Left renal cortex interstitium (tissue), 4 donors: ENCODE data around the gene LONP1. TPM values are rescaled to one million over a fixed set of nuclear protein-coding genes. Genes with fewer than 3 reads are reported as not detected.
"Not testable (repeated sequence)": the region's sequence is repeated elsewhere in the genome, so short reads cannot be mapped to it uniquely, and the experiment has no call there.

ENCODE experiments used
- DNase-seq, 4 donors: peaks; one replicate each; pipeline ENCODE4 v3.0.0-alpha.2; 2013; ENCODE audit warnings: low read depth in 4 of 4, low spot score in 2 of 4, missing footprints in 1 of 4
- polyA plus RNA-seq, 4 donors: library from polyadenylated mRNA; unstranded; fragments of 120-200 nt; gene quantifications; one replicate each; pipeline ENCODE4 v1.2.1, GENCODE V29; 2013; ENCODE audit not compliant: insufficient read length in 4 of 4

LONP1 gene
- polyA plus RNA-seq, 4 donors: 46.9 to 76.4 (median 62.1) TPM

DNA sequence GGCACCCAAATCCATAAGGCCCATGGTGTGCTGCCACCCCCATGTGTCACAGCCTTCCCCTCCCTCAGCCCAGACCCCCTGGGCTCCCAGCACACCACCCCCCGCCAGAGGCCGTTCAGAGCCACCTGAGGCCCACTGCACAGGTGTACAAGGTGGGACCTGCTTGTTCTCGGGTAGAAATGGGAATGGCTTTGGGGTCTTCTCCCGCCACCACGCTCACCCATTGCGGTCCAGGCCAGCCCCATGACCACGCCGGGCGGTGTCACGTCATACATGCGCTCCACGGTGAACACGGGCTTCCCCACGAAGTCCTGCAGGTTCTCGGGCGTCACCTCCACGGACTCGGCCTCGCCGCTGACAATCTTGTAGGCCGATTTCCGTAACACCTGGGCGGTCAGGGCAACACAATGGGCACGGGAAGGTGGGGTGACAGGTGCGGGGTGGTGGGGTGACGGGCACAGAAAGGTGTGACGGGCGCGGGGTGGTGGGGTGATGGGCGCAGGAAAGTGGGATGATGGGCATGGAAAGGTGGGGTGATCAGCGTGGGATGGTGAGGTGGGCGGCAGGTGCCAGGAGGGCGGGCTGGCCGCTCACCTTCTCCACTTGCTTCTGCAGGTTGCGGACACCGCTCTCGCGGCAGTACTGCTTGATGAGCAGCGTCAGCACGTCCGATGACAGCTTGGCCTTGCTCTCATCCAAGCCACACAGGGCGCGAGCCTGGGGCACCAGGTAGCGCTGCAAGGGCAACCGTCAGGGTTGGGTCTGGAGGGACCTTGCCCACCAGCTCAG is 25.6 kb downstream of the LONP1 start:
- DNase-seq: no peak

DNA sequence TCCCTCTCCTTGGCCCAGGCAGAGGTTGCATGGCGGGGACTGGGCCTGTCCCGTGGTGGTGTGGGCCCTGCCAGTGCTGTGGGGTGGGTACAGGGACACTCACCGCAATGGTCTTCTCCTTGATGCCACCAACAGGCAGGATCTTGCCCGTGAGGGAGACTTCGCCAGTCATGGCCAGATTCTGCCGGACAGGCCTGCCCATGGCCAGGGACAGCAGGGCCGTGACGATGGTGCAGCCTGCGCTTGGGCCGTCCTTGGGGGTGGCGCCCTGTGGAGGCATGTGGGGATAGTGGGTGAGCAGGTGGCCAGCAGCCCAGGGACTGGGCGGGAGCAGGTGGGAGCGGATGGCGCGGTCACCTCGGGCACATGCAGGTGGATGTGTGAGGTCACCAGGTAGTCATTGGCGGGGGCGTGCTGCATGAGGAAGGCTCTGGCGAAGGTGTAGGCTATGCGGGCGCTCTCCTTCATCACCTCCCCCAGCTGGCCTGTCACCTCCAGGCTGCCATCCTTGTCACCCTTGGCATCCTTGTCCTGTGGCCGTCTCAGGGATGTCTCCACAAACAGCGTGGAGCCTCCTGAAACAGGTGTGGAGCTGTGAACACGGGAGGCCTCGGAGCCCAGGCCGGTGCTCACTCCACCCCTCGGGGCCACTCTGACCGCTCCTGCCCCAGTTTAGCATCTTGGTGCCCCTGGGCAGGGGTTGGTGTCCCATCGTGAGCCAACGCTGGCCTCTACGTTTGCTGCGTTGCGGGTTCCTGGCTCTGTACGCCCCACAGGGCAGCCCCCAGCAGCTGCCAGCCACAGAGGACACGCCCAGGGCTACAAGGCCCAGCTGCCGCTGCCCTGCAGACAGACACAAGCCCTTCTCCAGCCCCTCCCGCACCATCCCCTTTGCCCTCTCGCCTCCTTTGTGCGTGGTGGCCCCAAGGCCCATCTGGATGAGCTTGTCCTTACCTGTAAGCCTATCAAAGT is 26.5 kb downstream of the LONP1 start:
- DNase-seq: no peak

DNA sequence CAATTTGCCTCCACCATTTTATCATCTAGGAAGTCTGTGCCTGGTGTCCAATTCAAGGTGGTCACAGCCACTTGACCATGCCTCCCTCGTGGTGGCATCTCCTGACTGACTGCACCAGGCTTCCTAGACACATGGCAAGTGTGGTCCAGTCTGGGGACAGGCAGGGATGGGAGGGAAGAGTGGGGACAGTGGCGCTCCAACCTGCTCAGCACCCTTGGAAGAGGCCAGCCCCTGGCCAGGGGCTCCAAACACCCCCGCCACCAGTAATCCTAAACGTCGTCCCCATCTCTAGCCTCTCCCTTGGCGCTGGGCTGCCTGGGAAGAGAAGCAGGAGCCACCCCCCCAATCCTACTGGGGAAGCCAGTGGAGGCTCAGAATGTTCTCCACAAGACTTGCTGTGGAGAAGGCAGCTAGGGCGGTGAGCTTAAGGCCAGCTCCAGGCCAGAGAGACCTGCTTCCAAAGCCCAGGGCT is 27.2 kb downstream of the LONP1 start:
- no peak for DNase-seq

DNA sequence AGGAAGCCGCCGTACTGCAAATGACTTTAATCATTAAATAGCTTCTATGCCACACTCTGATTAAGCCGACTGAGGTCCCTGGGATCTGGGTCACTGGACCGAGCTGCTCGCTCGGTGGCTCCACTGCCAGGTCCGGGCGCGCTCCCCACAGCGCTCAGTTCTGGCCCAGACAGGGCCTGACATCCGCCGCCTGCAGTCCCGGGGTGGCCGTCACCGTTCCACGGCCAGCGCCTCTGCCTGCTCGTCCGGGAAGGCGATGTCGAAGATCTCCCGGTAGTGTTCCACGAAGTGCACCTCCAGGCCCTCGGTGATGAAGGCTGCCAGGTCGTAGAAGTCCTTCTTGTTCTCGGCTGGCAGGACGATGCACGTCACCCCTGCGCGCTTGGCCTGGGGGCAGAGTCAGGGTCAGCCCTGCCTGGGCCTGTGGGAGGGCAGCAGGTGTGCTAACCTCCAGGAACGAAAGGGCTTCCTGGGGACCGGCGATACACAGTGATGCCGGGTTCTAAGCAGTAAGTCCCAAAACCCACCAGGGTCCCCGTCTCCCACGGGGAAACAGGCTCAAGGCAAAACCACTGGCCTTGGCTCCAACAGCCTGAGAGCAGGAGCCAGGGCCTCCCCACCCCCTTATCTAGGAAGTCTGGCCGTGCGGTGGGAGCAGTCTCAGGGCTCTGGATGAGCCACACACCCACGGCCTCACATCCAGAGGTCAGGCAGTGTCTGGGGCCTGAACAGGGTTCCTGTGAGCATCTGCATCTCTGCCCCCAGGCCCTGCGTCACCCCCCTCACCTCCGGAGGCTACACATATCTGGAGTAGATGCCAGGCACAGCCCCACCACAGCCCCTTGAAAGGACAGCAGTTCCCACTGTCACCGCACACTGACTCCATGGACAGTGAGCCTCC is 27.9 kb downstream of the LONP1 start:
- no peak for DNase-seq

DNA sequence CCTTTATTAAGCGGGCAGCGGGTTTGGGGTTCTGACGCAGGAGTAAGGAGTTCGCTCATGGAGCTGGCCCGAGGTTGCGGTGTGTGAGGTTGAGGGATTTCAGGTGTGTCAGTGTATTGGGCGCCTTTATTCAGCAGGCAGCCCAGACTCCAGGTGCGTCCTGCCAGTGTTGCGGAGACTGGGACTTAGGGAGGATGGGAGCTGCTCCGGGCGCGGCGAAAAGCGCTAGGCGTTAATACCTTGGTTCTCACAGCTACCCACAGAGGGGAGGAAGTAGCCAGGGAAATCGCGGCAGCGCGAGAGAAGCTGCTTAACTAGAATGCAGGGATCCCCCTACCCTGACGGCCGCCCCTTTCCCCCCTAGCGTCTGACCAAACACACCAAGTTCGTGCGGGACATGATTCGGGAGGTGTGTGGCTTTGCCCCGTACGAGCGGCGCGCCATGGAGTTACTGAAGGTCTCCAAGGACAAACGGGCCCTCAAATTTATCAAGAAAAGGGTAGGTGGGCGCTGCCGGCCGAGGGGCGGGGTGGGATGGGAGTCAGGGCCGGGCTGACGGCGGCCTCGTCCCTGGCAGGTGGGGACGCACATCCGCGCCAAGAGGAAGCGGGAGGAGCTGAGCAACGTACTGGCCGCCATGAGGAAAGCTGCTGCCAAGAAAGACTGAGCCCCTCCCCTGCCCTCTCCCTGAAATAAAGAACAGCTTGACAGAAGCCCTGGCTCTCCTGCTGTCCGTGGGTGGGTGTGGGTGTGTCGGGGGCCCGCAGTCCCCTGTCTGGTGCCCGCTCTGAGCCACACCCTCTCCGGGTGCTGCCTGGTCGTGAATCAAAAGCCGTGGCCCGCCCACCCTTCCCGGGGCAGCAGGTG is 28.8 kb downstream of the LONP1 start:
- no peak for DNase-seq

DNA sequence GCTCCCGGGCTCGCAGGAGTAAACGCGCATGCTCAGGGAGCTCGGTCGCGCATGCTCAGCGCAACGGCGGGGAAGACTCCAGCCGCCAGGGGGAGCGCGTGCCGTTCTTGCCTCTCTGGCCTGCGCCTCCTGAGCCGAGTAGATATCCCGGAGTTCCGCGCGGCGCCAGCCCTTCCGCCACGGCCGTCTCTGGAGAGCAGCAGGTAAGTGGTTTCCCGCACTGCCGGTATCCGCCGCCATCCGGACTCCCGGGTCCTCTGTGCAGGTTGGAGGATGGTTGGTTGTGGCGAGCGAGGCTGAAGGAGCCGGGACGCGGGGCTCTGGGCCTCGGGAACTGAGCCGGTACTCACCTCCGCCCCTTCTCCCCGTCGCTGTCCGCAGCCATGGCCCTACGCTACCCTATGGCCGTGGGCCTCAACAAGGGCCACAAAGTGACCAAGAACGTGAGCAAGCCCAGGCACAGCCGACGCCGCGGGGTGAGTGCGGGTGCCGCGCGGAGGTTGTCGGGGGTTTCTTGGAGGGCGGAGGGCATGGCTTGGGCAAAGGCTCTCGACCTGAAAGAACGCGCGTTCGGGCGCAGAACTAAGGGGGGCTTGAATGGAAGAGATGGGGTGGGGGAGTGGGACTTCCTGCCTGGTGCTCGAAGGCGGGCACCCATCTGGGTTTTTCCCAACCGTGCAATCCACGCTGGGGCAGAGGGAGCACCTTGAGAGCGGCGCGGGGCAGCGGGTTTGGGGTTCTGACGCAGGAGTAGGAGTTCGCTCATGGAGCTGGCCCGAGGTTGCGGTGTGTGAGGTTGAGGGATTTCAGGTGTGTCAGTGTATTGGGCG is 29.6 kb downstream of the LONP1 start, which contains the start of gene RPL36:
Gene RPL36 (plus strand): TSS at position 171 of the 830 bp plus-strand sequence. CDS start 213 bp downstream, at position 384.
- DNase-seq: peak; percentile 91 to 94 (median 94)

DNA sequence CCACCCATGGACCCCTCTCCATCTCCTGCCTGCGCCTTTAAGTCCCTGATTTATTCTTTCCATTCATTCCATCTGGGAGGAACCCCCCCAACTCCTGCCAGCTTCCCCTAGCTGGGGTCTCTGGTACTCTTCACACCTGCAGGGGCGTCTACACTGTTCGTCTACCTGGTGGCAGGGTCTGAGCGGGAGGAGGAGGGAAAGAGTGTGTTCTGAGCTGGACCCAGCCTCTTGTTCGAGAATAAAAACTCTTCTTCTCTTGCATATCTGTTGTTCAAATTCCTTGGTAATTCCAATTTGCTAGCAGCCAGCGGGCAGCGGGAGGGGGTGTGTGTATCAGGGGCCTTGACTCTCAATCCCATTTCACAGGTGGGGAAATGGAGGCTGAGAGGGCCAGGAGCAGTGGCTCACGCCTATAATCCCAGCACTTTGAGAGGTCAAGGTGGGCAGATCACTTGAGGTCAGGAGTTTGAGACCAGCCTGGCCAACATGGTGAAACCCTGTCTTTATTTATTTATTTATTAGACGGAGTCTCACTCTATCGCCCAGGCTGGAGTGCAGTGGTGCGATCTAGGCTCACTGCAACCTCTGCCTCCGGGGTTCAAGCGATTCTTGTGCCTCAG is 31.6 kb downstream of the LONP1 start:
- DNase-seq: not testable (repeated sequence)

DNA sequence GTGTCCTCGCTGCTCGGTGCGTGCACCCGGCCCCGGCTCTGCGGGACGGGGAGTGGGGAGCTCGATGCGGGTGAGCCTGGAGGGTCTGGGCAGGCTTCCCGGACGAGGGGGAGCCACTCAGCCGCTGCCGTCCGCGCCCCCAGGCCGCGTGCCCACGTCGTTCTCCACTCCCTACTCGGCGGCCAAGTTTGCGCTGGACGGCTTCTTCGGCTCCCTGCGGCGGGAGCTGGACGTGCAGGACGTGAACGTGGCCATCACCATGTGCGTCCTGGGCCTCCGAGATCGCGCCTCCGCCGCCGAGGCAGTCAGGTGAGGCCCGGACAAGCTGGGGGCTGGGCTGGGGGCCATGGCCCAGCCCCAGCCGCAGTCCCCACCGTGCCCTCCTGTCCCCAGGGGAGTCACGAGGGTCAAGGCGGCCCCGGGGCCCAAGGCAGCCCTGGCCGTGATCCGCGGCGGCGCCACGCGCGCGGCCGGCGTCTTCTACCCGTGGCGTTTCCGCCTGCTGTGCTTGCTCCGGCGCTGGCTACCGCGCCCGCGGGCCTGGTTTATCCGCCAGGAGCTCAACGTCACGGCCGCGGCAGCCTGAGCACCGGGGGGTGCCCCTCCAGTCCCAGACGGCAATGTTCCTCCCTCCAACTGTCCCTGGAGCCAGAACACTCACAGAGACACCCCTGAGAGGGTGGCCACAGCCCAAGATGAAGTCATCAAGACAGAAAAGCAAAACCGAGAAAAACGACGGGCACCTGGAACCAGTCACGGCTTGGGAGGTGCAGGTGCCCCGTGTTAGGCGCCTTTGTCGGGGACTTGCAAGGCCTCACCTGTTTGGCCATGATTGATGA is 32.4 kb downstream of the LONP1 start:
- DNase-seq: no peak

DNA sequence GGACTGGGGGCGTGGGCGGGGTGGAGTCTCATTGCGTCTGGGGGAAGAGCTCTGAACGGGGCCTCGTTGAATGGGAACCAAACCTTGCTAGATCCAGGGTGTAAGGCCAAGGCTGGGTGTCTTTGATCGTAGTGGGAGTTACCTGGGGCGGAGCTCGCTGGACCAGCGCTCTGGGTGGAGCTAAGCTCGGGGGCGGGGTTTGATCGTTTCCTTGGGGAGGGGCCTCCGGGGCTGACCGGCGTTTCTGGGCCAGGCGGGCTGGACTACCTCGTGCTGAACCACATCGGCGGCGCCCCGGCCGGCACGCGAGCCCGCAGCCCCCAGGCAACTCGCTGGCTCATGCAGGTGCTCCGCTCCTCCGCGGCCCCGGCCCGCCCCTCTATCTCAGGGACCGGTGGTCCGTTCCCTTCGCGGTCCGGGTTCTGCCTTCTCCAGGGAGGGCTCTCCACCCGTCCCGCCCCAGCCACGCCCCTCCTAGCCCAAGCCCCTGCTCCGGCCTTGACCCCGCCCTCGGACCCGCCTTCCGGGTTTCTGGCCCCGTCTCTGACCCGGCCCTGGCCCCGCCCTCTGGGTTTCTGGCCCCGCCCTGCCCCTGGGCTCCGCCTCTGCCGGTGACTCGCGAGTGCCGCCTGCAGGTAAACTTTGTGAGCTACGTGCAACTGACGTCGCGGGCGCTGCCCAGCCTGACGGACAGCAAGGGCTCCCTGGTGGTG is 33.1 kb downstream of the LONP1 start:
- peak; percentile 64 to 84 (median 78) for DNase-seq

DNA sequence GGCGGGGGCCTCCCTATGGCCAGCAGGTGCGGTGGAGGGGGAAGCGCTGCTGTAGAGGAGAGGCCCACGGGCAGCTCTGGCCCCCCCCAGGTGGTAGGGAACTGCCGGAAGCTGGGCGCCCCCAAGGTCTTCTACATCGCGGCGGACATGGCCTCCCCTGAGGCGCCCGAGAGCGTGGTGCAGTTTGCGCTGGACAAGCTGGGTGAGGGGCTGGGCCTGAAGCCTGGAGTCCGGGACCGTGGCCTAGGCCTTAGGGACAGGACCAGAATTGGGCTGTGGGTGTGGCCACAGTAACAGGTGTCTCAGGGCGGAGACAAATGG is 33.7 kb downstream of the LONP1 start:
- no peak for DNase-seq

DNA sequence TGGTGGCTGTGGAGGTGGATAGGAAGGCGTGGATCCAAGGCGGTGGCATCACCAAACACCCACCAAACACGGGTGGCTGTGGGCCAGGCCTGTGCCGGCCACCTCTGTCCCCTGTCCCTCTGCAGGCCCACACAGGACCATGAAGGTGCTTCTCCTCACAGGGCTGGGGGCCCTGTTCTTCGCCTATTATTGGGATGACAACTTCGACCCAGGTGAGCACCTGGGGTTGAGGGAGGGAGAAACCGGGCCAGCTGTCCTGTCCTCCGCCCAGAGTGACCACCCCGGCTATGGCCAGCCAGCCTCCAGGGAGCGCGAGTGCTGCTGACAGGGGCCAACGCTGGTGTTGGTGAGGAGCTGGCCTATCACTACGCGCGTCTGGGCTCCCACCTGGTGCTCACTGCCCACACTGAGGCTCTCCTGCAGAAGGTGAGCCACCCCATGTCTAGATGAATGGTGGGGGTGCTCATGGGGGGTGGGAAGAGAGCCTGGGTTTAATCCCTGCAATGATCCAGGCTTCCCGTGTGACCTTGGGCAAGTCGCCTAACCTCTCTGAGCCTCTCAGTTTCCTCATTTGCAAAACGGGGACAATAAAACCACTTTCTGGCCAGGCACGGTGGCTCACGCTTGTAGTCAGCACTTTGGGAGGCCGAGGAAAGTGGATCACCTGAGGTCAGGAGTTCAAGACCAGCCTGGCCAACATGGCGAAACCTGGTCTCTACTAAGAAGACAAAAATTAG is 35.1 kb downstream of the LONP1 start:
- DNase-seq: no peak

DNA sequence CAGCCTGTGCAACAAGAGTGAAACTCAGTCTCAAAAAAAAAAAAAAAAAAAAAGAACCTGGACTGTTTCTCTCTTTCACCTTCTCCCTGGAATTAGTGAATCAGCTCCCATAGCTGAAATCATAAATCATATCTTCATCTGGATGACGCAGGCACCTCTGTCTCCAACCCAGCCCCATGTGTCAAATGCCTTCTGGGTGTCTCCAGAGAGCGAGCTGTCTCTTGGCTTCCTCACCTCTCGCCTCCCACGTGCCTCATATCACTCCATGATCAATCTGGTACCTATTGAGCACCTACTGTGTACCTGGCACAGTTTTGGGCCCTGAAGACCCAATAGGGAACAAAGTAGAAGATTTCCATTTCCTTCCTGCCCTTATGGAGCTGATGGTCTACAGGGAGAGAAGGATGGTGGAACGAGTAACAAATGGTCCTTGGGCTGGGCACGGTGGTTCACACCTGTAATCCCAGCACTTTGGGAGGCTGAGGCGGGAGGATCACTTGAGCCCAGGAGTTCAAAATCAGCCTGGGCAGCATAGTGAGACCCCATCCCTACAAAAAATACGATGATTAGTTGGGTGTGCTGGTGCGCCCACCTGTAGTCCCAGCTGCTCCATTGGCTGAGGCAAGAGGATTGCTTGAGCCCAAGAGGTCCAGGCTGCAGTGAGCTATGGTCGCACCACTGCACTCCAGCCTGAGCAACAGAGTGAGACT is 36.6 kb downstream of the LONP1 start:
- DNase-seq: no peak

DNA sequence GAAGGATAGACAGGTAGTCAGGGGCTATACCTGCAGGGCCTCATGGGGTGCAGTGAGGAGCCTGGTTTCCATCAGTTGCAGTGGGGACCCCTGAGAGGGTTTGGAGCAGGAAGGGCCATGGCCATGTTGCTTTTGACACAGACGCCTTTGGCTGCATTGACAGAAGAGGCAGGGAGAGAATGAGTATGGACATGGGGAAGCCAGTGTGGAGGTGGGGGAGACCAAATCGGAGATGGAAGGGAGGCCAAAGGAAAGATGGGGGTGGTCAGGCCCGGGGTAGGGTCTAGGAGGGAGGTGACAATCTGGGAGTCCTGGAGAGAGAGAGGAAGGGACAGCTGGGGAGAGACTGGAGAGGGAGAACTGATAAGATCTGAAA is 37.9 kb downstream of the LONP1 start:
- no peak for DNase-seq

DNA sequence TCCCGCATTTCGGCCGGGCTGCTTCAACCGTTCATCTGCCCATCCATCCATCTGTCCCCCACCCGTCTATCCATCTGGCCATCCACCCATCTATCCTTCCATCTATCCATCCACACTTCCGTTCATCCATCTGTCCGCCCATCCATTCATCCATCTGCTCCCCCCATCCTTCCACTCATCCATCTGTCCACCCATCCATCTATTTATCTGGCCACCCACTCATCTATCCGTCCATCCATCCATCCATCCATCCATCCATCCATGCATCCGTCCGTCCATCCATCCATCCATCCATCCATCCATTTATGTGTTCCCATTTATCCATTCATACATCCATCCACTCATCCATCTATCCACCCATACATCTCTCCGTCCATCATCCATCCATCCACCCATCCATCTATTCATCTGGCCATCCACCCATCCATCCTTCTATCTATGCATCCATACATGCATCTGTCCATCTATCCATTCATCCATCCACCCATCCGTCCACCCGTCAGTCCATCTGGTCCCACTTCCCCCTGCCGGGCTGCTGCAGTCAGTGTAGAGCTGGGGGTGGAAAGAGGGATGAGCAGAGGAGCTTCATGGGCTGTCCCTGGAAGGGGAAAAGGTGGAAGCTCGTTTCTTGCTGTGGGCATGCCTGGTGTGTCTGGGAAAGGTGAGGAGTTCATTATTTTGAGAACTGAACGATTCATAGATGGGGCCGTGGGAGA is 38.4 kb downstream of the LONP1 start:
- no peak for DNase-seq
